Effector memory CD4-positive, alpha-beta T cell (primary cell): ENCODE results near the gene PAQR4.
"Not testable (repeated sequence)": the region's sequence is repeated elsewhere in the genome, so short reads cannot be mapped to it uniquely, and the experiment has no call there.

Source experiments
- DNase-seq, 3 donors: peaks; one replicate each; pipeline ENCODE4 v3.0.0-alpha.2; 2020
- H3K27ac ChIP-seq: 2 replicates; pipeline ENCODE4 v1.7.0; 2013; ENCODE audit warnings: mild to moderate bottlenecking, low read length, moderate library complexity; ENCODE audit not compliant: insufficient read depth, poor library complexity, severe bottlenecking
- H3K27me3 ChIP-seq: replicated peaks from 2 replicates; pipeline ENCODE4 v1.7.0; 2013; ENCODE audit warnings: mild to moderate bottlenecking, low read length; ENCODE audit not compliant: insufficient read depth, control insufficient read depth, poor library complexity, severe bottlenecking
- H3K36me3 ChIP-seq: 2 replicates; pipeline ENCODE4 v1.7.0; 2013; ENCODE audit warnings: mild to moderate bottlenecking, low read length, moderate library complexity; ENCODE audit not compliant: control insufficient read depth, insufficient read depth
- H3K4me1 ChIP-seq: 2 replicates; pipeline ENCODE4 v1.7.0; 2013; ENCODE audit warnings: low read length, mild to moderate bottlenecking; ENCODE audit not compliant: control insufficient read depth, insufficient read depth, poor library complexity, severe bottlenecking
- H3K4me3 ChIP-seq: 2 replicates; pipeline ENCODE4 v1.7.0; 2013; ENCODE audit warnings: low read length, low read depth, mild to moderate bottlenecking; ENCODE audit not compliant: insufficient read depth, poor library complexity, severe bottlenecking
- H3K9me3 ChIP-seq: 2 replicates; pipeline ENCODE4 v1.7.0; 2013; ENCODE audit warnings: mild to moderate bottlenecking, low read length, moderate library complexity; ENCODE audit not compliant: control insufficient read depth

PAQR4 gene

DNA sequence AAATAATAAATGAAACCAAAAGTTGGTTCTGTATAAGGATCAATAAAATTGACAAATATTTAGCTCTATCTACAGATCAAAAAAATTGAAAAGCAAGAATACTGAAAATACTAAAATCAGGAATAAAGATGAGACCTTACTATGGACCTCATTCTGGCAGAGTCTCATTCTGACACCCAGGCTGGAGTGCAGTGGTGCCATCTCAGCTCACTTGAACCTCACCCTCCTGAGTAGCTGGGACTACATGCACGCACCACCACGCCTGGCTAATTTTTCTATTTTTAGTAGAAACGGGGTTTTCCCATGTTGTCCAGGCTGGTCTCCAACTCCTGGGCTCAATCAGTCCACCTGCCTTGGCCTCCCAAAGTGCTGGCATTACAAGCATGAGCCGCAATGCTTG lies 27.1 kb upstream of the PAQR4 start:
- Histone ChIP-seq H3K27ac (no peak overlapping the region), H3K9me3 (no peaks in the 10 kb centered on the region), H3K4me3 (no peak overlapping the region), H3K4me1 (no peaks in the 10 kb centered on the region), H3K36me3 (peaks cover 26% of the 10 kb centered on the region), H3K27me3 (no peaks in the 10 kb centered on the region)
- DNase-seq: no peak

DNA sequence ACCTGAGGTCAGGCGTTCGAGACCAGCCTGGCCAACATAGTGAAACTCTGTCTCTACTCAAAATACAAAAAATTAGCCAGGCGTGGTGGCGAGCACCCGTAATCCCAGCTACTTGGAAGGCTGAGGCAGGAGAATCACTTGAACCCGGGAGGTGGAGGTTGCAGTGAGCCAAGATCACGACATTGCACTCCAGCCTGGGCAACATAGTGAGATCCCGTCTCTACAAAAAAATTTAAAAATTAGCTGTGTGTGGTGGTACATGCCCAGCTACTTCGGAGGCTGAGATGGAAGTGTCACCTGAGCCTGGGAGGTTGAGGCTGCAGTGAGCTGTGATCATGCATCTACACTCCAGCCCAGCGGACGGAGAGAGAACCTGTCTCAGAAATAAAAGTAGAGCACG lies 25.4 kb upstream of the PAQR4 start:
- not testable (repeated sequence) for H3K27me3 ChIP-seq, H3K9me3 ChIP-seq, H3K4me3 ChIP-seq, H3K27ac ChIP-seq, DNase-seq, H3K4me1 ChIP-seq
- peaks cover 14% of the 10 kb centered on the region for H3K36me3 ChIP-seq

DNA sequence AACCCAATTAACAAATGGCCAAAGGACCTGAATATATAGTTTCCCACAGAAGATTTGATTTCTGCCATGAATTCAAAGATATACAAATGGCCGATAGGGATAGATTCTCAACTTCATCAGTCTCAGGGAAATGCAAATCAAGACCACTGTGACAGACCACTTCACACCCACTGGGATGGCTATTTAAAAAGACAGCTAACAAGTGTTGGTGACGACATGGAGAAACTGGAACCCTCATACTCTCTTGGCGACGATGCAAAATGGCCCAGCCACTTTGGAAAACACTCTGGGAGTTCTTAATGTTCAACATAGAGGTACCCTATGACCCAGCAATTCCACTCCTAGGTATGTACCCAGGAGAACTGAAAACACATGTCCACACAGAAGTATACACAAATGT lies 22.5 kb upstream of the PAQR4 start:
- no peaks in the 10 kb centered on the region for H3K9me3 ChIP-seq
- H3K4me3 ChIP-seq: no peak overlapping the region
- no peaks in the 10 kb centered on the region for H3K27me3 ChIP-seq
- no peak overlapping the region for H3K27ac ChIP-seq
- H3K4me1 ChIP-seq: no peaks in the 10 kb centered on the region
- no peak for DNase-seq
- peaks cover 9% of the 10 kb centered on the region for H3K36me3 ChIP-seq

DNA sequence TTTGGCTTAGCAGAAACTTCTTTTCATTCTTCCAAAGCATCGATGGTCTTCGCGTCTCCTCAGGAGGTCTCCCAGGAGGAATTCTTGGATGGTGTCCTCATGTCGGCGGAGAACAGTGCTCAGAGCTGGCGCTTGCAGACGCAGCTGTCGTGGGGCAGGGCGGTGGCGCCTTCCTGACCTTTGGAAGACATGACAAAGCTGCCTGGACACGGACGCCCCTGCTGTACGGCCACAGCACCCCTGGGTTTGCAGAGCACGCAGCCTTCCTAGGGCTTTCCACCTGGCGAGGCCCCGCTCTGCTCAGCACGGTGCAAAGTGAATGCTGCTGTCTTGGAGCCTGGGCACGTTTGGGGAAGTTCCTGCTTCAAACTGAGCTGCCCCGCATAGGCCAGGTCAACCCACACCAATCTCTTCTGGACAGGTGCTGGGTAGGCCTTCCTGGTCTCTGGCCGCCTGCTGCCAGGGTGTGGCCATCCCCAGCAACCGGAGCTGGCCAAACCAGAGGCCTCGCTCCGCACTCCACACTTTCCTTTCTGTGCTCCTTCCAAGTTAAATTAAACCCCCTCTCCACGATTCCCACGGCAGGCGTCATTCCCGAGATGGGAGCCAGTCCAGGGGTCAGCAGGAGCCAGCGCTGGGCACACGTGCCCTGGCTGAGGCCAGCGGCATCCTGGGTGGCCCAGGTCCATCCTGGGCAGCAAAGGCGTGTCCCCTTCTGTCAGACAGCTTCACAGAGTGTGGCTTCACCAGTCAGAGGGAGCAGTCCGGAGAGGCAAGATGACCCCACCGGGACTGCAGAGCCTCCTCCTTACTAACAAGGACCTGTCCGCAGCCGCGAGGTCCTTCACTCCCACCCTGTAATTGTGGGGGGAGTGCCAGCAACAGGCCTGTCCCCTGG lies 20.1 kb upstream of the PAQR4 start:
- Histone ChIP-seq H3K27ac (no peak overlapping the region), H3K36me3 (peaks cover 4% of the 10 kb centered on the region), H3K9me3 (no peaks in the 10 kb centered on the region), H3K27me3 (no peaks in the 10 kb centered on the region), H3K4me3 (no peak overlapping the region), H3K4me1 (no peaks in the 10 kb centered on the region)
- no peak for DNase-seq

DNA sequence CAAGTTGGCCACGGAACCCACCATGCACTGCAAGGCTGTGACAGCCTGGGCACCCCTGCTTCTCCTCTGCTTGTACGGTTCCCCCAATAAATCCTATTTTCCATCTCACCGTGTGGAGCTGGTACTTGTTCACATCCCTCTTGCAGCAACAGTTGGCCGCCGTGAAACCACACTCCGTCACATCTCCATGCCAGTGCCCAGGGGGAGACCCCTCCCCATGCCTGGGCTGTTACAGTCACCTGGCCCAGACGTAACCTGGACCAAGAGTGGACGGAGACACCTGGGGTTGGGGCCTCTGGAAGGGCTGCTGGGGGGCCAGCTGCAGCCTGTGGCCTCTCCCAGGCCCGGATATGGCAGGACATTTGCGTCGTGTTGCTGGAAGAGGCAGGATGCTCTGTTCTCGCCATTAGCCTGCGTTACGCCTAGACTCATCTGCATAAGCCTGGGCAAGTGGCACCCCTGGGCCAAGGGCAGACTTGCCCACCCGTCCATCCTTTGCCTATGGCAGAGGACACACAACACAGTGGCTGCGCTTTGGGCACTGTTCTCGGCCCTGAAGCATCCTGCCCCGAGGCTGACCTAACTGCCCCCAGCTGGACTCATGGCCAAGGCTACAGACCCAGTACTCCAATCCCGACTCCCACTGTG lies 19.3 kb upstream of the PAQR4 start:
- H3K4me1 ChIP-seq: no peaks in the 10 kb centered on the region
- no peak overlapping the region for H3K4me3 ChIP-seq

DNA sequence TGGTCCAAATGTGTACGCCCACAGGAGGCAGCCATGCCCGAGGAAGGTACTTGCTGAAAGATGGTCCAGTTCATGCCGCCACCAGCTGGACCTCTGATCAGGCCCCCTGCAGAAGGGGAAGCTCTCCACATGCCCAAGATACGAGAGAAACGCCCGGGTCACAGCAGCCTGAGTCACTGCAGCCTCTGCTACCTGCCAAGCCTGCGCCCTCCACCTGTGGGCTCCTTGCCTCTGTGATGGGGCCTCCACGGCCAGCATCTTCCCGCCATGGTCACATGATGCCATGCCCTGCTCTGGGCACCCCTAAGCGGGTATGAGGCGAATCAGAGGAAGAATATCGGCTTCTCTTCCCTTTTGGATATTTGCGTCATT lies 18.8 kb upstream of the PAQR4 start:
- Histone ChIP-seq H3K9me3 (no peaks in the 10 kb centered on the region), H3K27ac (no peak overlapping the region), H3K27me3 (no peaks in the 10 kb centered on the region), H3K36me3 (peaks cover 4% of the 10 kb centered on the region), H3K4me3 (no peak overlapping the region), H3K4me1 (no peaks in the 10 kb centered on the region)
- no peak for DNase-seq

More for the DNA sequence above, 19.3 kb upstream of the PAQR4 start:
- Histone ChIP-seq H3K27me3 (no peaks in the 10 kb centered on the region), H3K27ac (no peak overlapping the region), H3K9me3 (no peaks in the 10 kb centered on the region), H3K36me3 (peaks cover 4% of the 10 kb centered on the region)
- DNase-seq: no peak

DNA sequence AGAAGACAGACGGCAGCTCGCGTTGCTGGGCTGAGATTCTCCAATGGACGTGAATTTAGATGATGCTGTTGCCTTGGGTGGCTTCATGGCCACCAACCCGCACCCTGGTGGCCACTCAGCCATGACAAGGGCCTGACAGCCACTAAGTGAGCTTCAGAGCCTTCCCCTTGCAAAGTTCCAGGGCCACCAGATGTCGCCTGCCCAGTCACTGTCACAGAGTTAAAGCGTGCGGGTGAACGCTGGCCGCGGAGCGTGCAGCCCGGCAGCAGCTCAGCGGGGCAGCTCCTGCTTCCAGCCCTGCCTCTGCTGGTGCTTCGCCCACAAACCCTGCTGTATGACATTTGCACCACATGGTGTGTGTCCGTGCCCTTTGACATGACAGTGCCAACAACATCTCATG lies 18.4 kb upstream of the PAQR4 start:
- no peaks in the 10 kb centered on the region for H3K4me1 ChIP-seq
- peaks cover 4% of the 10 kb centered on the region for H3K36me3 ChIP-seq
- peaks cover under 1% of the 10 kb centered on the region for H3K27me3 ChIP-seq
- no peak overlapping the region for H3K27ac ChIP-seq
- H3K9me3 ChIP-seq: no peaks in the 10 kb centered on the region
- DNase-seq: no peak
- H3K4me3 ChIP-seq: no peak overlapping the region

DNA sequence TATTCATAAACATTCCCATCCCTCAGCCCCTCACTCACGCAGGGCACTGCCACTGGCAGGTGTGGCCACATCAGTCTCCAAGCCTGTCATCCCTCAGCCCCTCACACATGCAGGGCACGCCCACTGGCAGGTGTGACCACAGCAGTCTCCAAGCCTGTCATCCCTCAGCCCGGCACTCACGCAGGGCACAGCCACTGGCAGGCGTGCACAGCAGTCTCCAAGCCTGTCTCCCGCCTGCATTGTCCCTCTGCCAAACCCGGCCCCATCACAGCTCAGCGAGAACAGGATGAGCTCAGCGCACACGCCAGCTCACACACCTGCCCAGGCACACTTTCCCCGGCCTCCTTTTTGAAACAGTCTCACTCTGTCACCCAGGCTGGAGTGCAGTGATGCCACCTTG lies 16.5 kb upstream of the PAQR4 start:
- H3K4me3 ChIP-seq: no peak overlapping the region
- peaks cover 4% of the 10 kb centered on the region for H3K36me3 ChIP-seq
- H3K4me1 ChIP-seq: no peaks in the 10 kb centered on the region
- H3K27ac ChIP-seq: no peak overlapping the region
- H3K9me3 ChIP-seq: no peaks in the 10 kb centered on the region
- peaks cover 8% of the 10 kb centered on the region for H3K27me3 ChIP-seq
- DNase-seq: no peak

DNA sequence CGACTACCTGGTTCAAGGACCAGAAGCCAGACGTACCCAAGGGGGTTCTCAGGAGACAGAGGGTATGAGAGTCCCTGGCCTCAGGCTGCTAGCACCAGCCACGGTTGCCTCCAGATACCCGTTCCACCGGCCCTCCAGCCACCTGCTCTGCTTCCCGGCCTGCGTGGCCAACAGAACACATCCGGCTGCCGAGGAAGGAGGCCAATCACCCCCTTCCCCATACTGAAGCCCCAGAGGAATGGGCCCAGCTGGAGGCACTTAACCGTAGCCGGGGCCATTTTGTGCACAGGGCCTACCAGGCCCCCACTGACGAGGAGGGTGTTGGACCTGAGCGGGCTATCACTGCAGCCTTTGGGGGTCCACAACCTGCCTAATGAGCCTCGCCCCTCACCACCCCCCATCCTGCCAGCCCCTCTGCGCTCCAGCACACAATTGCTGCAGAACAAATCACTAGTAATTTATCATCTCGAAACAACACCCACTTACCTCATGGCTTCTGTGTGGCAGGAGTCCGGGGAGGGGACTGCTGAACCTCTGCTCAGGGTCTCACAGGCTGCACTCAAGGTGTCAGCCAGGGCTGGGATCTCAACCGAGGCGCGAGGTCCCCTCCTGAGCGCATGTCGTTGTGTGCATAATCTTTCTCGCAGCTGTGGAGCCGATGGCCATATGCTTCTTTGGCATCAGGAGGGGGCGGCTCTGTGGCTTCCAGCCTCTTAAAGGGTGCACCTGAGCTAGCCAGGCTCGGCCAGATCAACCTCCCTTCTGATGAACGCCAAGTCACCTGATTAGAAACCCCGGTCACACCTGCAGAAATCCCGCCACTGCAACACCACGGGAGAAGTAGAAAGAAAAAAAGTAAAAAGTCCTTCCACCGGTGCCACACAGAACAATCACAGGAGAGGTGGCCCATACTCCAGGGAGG lies 15.2 kb upstream of the PAQR4 start:
- no peaks in the 10 kb centered on the region for H3K4me1 ChIP-seq
- DNase-seq: no peak
- H3K27me3 ChIP-seq: peaks cover 8% of the 10 kb centered on the region
- H3K4me3 ChIP-seq: no peak overlapping the region
- H3K36me3 ChIP-seq: peaks cover 2% of the 10 kb centered on the region
- no peak overlapping the region for H3K27ac ChIP-seq
- H3K9me3 ChIP-seq: no peaks in the 10 kb centered on the region
